Esophagus squamous epithelium (tissue), 4 donors: ENCODE data around the gene SLC35A3.

ENCODE experiments used
- CTCF ChIP-seq, 6 experiments: fragments of 450-650 bp in 4 of 6; fragments of 200-600 bp in 2 of 6; sonication (generic) in 2 of 6; IDR thresholded peaks; one replicate each; pipeline ENCODE4 v1.5.1; 2016 to 2019; ENCODE audit warnings: antibody characterized with exemption in 6 of 6, mild to moderate bottlenecking in 4 of 6, moderate library complexity in 4 of 6
- POLR2A ChIP-seq, 4 donors: fragments of 450-650 bp; IDR thresholded peaks; one replicate each; pipeline ENCODE4 v1.6.1; 2017; ENCODE audit warnings: antibody characterized with exemption in 4 of 4, mild to moderate bottlenecking in 4 of 4, moderate library complexity in 3 of 4

- TF ChIP-seq CTCF (IDR thresholded peaks at IDR 0.05) (no peak), POLR2A (IDR thresholded peaks at IDR 0.05) (no peak)
These were observed 31.7 kb downstream of the SLC35A3 start for GRCh38 chr1:100001462-100001861.
